ENCODE data around the gene SYTL2. TPM values are rescaled to one million over a fixed set of nuclear protein-coding genes. Genes with fewer than 3 reads are reported as not detected.
A peak's percentile ranks its signal among the peaks of the same experiment; 100 is the strongest.
"Not testable (repeated sequence)": the region's sequence is repeated elsewhere in the genome, so short reads cannot be mapped to it uniquely, and the experiment has no call there.

Gene SYTL2
- total RNA-seq, 1 donor from 2014 or later: 25.7 TPM

- peak; percentile 1 for TF ChIP-seq CTCF (conservative IDR thresholded peaks at IDR 0.05; ENCODE audit: low read depth, low read length)
- peak within 1 kb of the TSS; percentile 90 for H3K4me3 ChIP-seq (ENCODE audit: low read depth, low read length)
- DNase-seq (ENCODE audit: low read depth): peak; percentile 59
Measured at GRCh38 chr11:85664615-85665481, 146.1 kb downstream of the SYTL2 start, which contains the start of gene CREBZF. Gene CREBZF (minus strand): TSS chr11:85665129. CDS start chr11:85664875, 254 bp downstream.

GRCh38 chr11:85663753-85664614 is 147.0 kb downstream of the SYTL2 start:
- H3K4me3 ChIP-seq (ENCODE audit: low read depth, low read length): peak overlapping the region; percentile 90
- DNase-seq (ENCODE audit: low read depth): no peak
- peak; percentile 34 for TF ChIP-seq CTCF (conservative IDR thresholded peaks at IDR 0.05; ENCODE audit: low read depth, low read length)

- no peak for TF ChIP-seq CTCF (conservative IDR thresholded peaks at IDR 0.05; ENCODE audit: low read depth, low read length)
- no peak for DNase-seq (ENCODE audit: low read depth)
- peak overlapping the region; percentile 90 for H3K4me3 ChIP-seq (ENCODE audit: low read depth, low read length)
Measured at GRCh38 chr11:85663080-85663752, 147.7 kb downstream of the SYTL2 start.

- no peak for TF ChIP-seq CTCF (conservative IDR thresholded peaks at IDR 0.05; ENCODE audit: low read depth, low read length)
- DNase-seq (ENCODE audit: low read depth): no peak
- peak overlapping the region; percentile 90 for H3K4me3 ChIP-seq (ENCODE audit: low read depth, low read length)
Measured at GRCh38 chr11:85661972-85662664, 148.8 kb downstream of the SYTL2 start.

- no peak for TF ChIP-seq CTCF (conservative IDR thresholded peaks at IDR 0.05; ENCODE audit: low read depth, low read length)
- H3K4me3 ChIP-seq (ENCODE audit: low read depth, low read length): no peak overlapping the region
- DNase-seq (ENCODE audit: low read depth): no peak
Measured at GRCh38 chr11:85658180-85658579, 152.8 kb downstream of the SYTL2 start.

GRCh38 chr11:85656777-85657176 is 154.2 kb downstream of the SYTL2 start:
- TF ChIP-seq CTCF (conservative IDR thresholded peaks at IDR 0.05; ENCODE audit: low read depth, low read length): no peak
- no peak for DNase-seq (ENCODE audit: low read depth)
- no peak overlapping the region for H3K4me3 ChIP-seq (ENCODE audit: low read depth, low read length)

- DNase-seq (ENCODE audit: low read depth): not testable (repeated sequence)
Measured at GRCh38 chr11:85654343-85654742, 156.6 kb downstream of the SYTL2 start.

More at GRCh38 chr11:85654343-85654742, 156.6 kb downstream of the SYTL2 start:
- not testable (repeated sequence) for H3K4me3 ChIP-seq (ENCODE audit: low read depth, low read length)

Data from epithelial cell of proximal tubule (primary cell).